GM12878 (cell line): Measurements from ENCODE around the gene TESK1. TPM values are rescaled to one million over a fixed set of nuclear protein-coding genes. Genes with fewer than 3 reads are reported as not detected.
A peak's percentile ranks its signal among the peaks of the same experiment; 100 is the strongest.

ENCODE experiments used
- DPF2 ChIP-seq: fragments of 450-650 bp; IDR thresholded peaks from 2 replicates; pipeline ENCODE4 v1.6.1; 2017; ENCODE audit warnings: mild to moderate bottlenecking
- EP300 ChIP-seq, 2 experiments: fragments of 150-350 bp in 1 of 2; IDR thresholded peaks; 2 replicates each; pipeline ENCODE4 v1.6.1; 2011 to 2012; ENCODE audit warnings: low read depth in 2 of 2, low read length in 2 of 2, borderline replicate concordance in 1 of 2, improper control_type of control experiment in 1 of 2, inconsistent platforms in 1 of 2; ENCODE audit not compliant: control insufficient read depth in 1 of 2
- JUNB ChIP-seq: IDR thresholded peaks from 2 replicates; pipeline ENCODE4 v1.6.1; 2016; ENCODE audit warnings: antibody characterized with exemption, mild to moderate bottlenecking
- NFIC ChIP-seq: IDR thresholded peaks from 2 replicates; pipeline ENCODE4 v1.6.1; 2012; ENCODE audit warnings: low read depth, mild to moderate bottlenecking, inconsistent platforms, low read length, moderate library complexity
- PAX8 ChIP-seq: fragments of 450-650 bp; IDR thresholded peaks from 2 replicates; pipeline ENCODE4 v1.6.1; 2017; ENCODE audit warnings: mild to moderate bottlenecking, moderate library complexity
- POLR2AphosphoS2 ChIP-seq: IDR thresholded peaks from 2 replicates; pipeline ENCODE4 v1.6.1; 2011; ENCODE audit warnings: low read depth, mild to moderate bottlenecking, low read length, improper control_type of control experiment, moderate library complexity
- POLR2AphosphoS5 ChIP-seq: IDR thresholded peaks from 2 replicates; pipeline ENCODE4 v1.6.1; 2011; ENCODE audit warnings: mild to moderate bottlenecking, low read length, inconsistent platforms
- ZNF384 ChIP-seq: IDR thresholded peaks from 2 replicates; pipeline ENCODE4 v1.6.1; 2012; ENCODE audit warnings: low read depth, mild to moderate bottlenecking, low read length, improper control_type of control experiment, borderline replicate concordance
- ZNF687 ChIP-seq: fragments of 450-650 bp; IDR thresholded peaks from 2 replicates; pipeline ENCODE4 v1.6.1; 2017; ENCODE audit warnings: mild to moderate bottlenecking, moderate library complexity
- polyA plus RNA-seq, 11 experiments: library from polyadenylated mRNA; depleted of rRNA in 4 of 11; unstranded in 6 of 11; stranded (reverse) in 5 of 11; fragments of >200 nt; fragmentation: Nextera tagmentation in 4 of 11; fragmentation: Illumina TruSeq in 1 of 11; extraction: Ambion mirVana in 4 of 11; extraction: Trizol in 1 of 11; gene quantifications; 1 replicate in 1 of 11; 2 replicates in 10 of 11; pipeline versions ENCODE4 v1.2.1 to v1.2.3, GENCODE V29; 2011 to 2016; ENCODE audit warnings: inconsistent platforms in 2 of 11, missing spikeins in 2 of 11, low read depth in 1 of 11
- total RNA-seq, 4 experiments: library from RNA; depleted of rRNA in 3 of 4; stranded (reverse); fragments of >200 nt in 3 of 4; fragmentation: Illumina TruSeq in 1 of 4; extraction: Trizol in 1 of 4; gene quantifications; 2 replicates each; pipeline versions ENCODE4 v1.2.1 to v1.2.3, GENCODE V29; 2013 to 2021
- TF ChIP-seq, protein P1 (sequence below): fragments of 450-650 bp; conservative IDR thresholded peaks from 2 replicates; pipeline ENCODE4 v1.6.1; 2017; ENCODE audit warnings: mild to moderate bottlenecking, moderate library complexity
- TF ChIP-seq, protein P2 (sequence below): fragments of 450-650 bp; formaldehyde crosslinking; IDR thresholded peaks from 2 replicates; pipeline ENCODE4 v1.4.0; 2020; ENCODE audit warnings: mild to moderate bottlenecking, moderate library complexity
- TF ChIP-seq, protein P3 (sequence below): fragments of 450-650 bp; IDR thresholded peaks from 2 replicates; pipeline ENCODE4 v1.6.1; 2016; ENCODE audit warnings: mild to moderate bottlenecking, moderate library complexity, borderline replicate concordance

TESK1 gene
- total and polyA plus RNA-seq, 10 of the 15 experiments (the other 5 are each of a cell fraction or from before 2014, with no cell fraction given), result 0.16 to 19.5 (median 7.9) TPM; not detected in 1

GRCh38 chr9:35646533-35647265 lies 41.6 kb downstream of the TESK1 start (continued):
- TF ChIP-seq POLR2AphosphoS5 (peak; percentile 74), ZNF687 (peak; percentile 44; the same call in 1 of the 2 replicates), JUNB (no peak), NFIC (no peak), PAX8 (no peak), DPF2 (peak; percentile 79), POLR2AphosphoS2 (0 out of 2 replicates have a peak, but pooled peaks have one; percentile 48), EP300 (IDR thresholded peaks at IDR 0.05; ENCODE audit: borderline replicate concordance in 1 of 2, control insufficient read depth in 1 of 2, low read depth in 2 of 2, low read length in 2 of 2) (no peak), ZNF384 (no peak)
- TF ChIP-seq, protein P1, sequence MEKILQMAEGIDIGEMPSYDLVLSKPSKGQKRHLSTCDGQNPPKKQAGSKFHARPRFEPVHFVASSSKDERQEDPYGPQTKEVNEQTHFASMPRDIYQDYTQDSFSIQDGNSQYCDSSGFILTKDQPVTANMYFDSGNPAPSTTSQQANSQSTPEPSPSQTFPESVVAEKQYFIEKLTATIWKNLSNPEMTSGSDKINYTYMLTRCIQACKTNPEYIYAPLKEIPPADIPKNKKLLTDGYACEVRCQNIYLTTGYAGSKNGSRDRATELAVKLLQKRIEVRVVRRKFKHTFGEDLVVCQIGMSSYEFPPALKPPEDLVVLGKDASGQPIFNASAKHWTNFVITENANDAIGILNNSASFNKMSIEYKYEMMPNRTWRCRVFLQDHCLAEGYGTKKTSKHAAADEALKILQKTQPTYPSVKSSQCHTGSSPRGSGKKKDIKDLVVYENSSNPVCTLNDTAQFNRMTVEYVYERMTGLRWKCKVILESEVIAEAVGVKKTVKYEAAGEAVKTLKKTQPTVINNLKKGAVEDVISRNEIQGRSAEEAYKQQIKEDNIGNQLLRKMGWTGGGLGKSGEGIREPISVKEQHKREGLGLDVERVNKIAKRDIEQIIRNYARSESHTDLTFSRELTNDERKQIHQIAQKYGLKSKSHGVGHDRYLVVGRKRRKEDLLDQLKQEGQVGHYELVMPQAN, result peak; percentile 38; the same call in 1 of the 2 replicates
- TF ChIP-seq, protein P2, sequence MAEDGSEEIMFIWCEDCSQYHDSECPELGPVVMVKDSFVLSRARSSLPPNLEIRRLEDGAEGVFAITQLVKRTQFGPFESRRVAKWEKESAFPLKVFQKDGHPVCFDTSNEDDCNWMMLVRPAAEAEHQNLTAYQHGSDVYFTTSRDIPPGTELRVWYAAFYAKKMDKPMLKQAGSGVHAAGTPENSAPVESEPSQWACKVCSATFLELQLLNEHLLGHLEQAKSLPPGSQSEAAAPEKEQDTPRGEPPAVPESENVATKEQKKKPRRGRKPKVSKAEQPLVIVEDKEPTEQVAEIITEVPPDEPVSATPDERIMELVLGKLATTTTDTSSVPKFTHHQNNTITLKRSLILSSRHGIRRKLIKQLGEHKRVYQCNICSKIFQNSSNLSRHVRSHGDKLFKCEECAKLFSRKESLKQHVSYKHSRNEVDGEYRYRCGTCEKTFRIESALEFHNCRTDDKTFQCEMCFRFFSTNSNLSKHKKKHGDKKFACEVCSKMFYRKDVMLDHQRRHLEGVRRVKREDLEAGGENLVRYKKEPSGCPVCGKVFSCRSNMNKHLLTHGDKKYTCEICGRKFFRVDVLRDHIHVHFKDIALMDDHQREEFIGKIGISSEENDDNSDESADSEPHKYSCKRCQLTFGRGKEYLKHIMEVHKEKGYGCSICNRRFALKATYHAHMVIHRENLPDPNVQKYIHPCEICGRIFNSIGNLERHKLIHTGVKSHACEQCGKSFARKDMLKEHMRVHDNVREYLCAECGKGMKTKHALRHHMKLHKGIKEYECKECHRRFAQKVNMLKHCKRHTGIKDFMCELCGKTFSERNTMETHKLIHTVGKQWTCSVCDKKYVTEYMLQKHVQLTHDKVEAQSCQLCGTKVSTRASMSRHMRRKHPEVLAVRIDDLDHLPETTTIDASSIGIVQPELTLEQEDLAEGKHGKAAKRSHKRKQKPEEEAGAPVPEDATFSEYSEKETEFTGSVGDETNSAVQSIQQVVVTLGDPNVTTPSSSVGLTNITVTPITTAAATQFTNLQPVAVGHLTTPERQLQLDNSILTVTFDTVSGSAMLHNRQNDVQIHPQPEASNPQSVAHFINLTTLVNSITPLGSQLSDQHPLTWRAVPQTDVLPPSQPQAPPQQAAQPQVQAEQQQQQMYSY (CRISPR knock-in tag), result no peak
- TF ChIP-seq, protein P3, sequence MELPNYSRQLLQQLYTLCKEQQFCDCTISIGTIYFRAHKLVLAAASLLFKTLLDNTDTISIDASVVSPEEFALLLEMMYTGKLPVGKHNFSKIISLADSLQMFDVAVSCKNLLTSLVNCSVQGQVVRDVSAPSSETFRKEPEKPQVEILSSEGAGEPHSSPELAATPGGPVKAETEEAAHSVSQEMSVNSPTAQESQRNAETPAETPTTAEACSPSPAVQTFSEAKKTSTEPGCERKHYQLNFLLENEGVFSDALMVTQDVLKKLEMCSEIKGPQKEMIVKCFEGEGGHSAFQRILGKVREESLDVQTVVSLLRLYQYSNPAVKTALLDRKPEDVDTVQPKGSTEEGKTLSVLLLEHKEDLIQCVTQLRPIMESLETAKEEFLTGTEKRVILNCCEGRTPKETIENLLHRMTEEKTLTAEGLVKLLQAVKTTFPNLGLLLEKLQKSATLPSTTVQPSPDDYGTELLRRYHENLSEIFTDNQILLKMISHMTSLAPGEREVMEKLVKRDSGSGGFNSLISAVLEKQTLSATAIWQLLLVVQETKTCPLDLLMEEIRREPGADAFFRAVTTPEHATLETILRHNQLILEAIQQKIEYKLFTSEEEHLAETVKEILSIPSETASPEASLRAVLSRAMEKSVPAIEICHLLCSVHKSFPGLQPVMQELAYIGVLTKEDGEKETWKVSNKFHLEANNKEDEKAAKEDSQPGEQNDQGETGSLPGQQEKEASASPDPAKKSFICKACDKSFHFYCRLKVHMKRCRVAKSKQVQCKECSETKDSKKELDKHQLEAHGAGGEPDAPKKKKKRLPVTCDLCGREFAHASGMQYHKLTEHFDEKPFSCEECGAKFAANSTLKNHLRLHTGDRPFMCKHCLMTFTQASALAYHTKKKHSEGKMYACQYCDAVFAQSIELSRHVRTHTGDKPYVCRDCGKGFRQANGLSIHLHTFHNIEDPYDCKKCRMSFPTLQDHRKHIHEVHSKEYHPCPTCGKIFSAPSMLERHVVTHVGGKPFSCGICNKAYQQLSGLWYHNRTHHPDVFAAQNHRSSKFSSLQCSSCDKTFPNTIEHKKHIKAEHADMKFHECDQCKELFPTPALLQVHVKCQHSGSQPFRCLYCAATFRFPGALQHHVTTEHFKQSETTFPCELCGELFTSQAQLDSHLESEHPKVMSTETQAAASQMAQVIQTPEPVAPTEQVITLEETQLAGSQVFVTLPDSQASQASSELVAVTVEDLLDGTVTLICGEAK, result peak; percentile 60; the same call in 1 of the 2 replicates
